ENCODE data around the gene ARHGEF39.

GRCh38 chr9:35658137-35658967, 6.6 kb downstream of the ARHGEF39 start, which contains the start of gene CCDC107:
- TF ChIP-seq, protein P1, sequence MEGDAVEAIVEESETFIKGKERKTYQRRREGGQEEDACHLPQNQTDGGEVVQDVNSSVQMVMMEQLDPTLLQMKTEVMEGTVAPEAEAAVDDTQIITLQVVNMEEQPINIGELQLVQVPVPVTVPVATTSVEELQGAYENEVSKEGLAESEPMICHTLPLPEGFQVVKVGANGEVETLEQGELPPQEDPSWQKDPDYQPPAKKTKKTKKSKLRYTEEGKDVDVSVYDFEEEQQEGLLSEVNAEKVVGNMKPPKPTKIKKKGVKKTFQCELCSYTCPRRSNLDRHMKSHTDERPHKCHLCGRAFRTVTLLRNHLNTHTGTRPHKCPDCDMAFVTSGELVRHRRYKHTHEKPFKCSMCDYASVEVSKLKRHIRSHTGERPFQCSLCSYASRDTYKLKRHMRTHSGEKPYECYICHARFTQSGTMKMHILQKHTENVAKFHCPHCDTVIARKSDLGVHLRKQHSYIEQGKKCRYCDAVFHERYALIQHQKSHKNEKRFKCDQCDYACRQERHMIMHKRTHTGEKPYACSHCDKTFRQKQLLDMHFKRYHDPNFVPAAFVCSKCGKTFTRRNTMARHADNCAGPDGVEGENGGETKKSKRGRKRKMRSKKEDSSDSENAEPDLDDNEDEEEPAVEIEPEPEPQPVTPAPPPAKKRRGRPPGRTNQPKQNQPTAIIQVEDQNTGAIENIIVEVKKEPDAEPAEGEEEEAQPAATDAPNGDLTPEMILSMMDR (IDR thresholded peaks at IDR 0.05), result peak in 3 of 4 experiments; percentile 43 to 59 (median 49)
- peak; percentile 91 to 96 (median 94) for TF ChIP-seq POLR2AphosphoS5 (IDR thresholded peaks at IDR 0.05)
- TF ChIP-seq POLR2A (IDR thresholded peaks at IDR 0.05), result peak; percentile 87 to 88

Data from sigmoid colon (tissue), 4 donors.